RPMI8226 (cell line): ENCODE measurements around the gene SYNC.
A peak's percentile ranks its signal among the peaks of the same experiment; 100 is the strongest.
"Not testable (repeated sequence)": the region's sequence is repeated elsewhere in the genome, so short reads cannot be mapped to it uniquely, and the experiment has no call there.

ENCODE experiments used
- DNase-seq: peaks from one replicate; pipeline ENCODE4 v3.0.0-alpha.2; 2015

Gene SYNC

GRCh38 chr1:32693455-32694174 is 9.0 kb downstream of the SYNC start:
- DNase-seq: no peak

GRCh38 chr1:32686387-32686786 is 16.2 kb downstream of the SYNC start:
- DNase-seq: no peak

GRCh38 chr1:32685498-32685897 is 17.1 kb downstream of the SYNC start:
- no peak for DNase-seq

GRCh38 chr1:32684167-32684811 is 18.3 kb downstream of the SYNC start:
- DNase-seq: no peak

GRCh38 chr1:32683397-32683796 is 19.2 kb downstream of the SYNC start:
- DNase-seq: no peak

- no peak for DNase-seq
Observed at GRCh38 chr1:32681999-32682398, 20.6 kb downstream of the SYNC start.

GRCh38 chr1:32681509-32681908 is 21.1 kb downstream of the SYNC start:
- no peak for DNase-seq

GRCh38 chr1:32680642-32681041 is 21.9 kb downstream of the SYNC start:
- no peak for DNase-seq

GRCh38 chr1:32679993-32680392 is 22.6 kb downstream of the SYNC start:
- DNase-seq: not testable (repeated sequence)

- DNase-seq: no peak
Observed at GRCh38 chr1:32676945-32677344, 25.6 kb downstream of the SYNC start.

- not testable (repeated sequence) for DNase-seq
Observed at GRCh38 chr1:32668716-32669115, 33.9 kb downstream of the SYNC start.

GRCh38 chr1:32666901-32667566 is 35.5 kb downstream of the SYNC start:
- DNase-seq: no peak

- no peak for DNase-seq
Observed at GRCh38 chr1:32665915-32666314, 36.7 kb downstream of the SYNC start.

GRCh38 chr1:32659581-32659980 is 43.0 kb downstream of the SYNC start:
- DNase-seq: no peak

GRCh38 chr1:32652244-32652962 is 50.2 kb downstream of the SYNC start:
- DNase-seq: no peak

- DNase-seq: no peak
Observed at GRCh38 chr1:32651461-32652073, 51.0 kb downstream of the SYNC start.

- DNase-seq: peak; percentile 100
Observed at GRCh38 chr1:32650752-32651460, 51.7 kb downstream of the SYNC start, which contains the start of gene RBBP4. TSS of gene RBBP4 (plus strand) at chr1:32651208. CDS start at chr1:32651307, 99 bp downstream.

- peak; percentile 98 for DNase-seq
Observed at GRCh38 chr1:32650248-32650751, 52.3 kb downstream of the SYNC start, which contains the start of gene ZBTB8OS. TSS of gene ZBTB8OS (minus strand) at chr1:32650550. CDS start at chr1:32650529, 21 bp downstream.

GRCh38 chr1:32647308-32648134 is 55.0 kb downstream of the SYNC start:
- no peak for DNase-seq

GRCh38 chr1:32644426-32644825 is 58.1 kb downstream of the SYNC start:
- DNase-seq: no peak

GRCh38 chr1:32642292-32642827 is 60.2 kb downstream of the SYNC start:
- DNase-seq: not testable (repeated sequence)
